ENCODE measurements around the gene BPIFB6.

GRCh38 chr20:33063271-33063670 is 31.8 kb downstream of the BPIFB6 start:
- no peak for TF ChIP-seq EZH2phosphoT487 (IDR thresholded peaks at IDR 0.05; ENCODE audit: borderline replicate concordance)
- TF ChIP-seq, protein P1, sequence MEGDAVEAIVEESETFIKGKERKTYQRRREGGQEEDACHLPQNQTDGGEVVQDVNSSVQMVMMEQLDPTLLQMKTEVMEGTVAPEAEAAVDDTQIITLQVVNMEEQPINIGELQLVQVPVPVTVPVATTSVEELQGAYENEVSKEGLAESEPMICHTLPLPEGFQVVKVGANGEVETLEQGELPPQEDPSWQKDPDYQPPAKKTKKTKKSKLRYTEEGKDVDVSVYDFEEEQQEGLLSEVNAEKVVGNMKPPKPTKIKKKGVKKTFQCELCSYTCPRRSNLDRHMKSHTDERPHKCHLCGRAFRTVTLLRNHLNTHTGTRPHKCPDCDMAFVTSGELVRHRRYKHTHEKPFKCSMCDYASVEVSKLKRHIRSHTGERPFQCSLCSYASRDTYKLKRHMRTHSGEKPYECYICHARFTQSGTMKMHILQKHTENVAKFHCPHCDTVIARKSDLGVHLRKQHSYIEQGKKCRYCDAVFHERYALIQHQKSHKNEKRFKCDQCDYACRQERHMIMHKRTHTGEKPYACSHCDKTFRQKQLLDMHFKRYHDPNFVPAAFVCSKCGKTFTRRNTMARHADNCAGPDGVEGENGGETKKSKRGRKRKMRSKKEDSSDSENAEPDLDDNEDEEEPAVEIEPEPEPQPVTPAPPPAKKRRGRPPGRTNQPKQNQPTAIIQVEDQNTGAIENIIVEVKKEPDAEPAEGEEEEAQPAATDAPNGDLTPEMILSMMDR (conservative IDR thresholded peaks at IDR 0.05; ENCODE audit: low read length) = no peak

Measured in Loucy (cell line).